MCF 10A (cell line): ENCODE results near the gene ZMIZ1. TPM values are rescaled to one million over a fixed set of nuclear protein-coding genes. Genes with fewer than 3 reads are reported as not detected.

Experiments used
- BruUV-seq: library from RNA; stranded (reverse); fragments of 400-500 nt; replicated peaks from 2 replicates; lab custom pipeline; 2021; lab: Mats Ljungman, UMichigan
- CTCF ChIA-PET: fragments of 300-600 bp; sonication (Branson Sonifier 250); formaldehyde crosslinking; extraction: SDS; loops from one replicate; lab custom pipeline; 2021; ENCODE audit warnings: antibody characterized with exemption, inconsistent platforms; lab: Yijun Ruan, JAX
- POLR2A ChIA-PET: fragments of 300-600, 350-650 bp; sonication (Branson Sonifier 250); formaldehyde crosslinking; extraction: SDS; loops from one replicate; lab custom pipeline; 2020; ENCODE audit warnings: antibody characterized with exemption, inconsistent platforms; lab: Yijun Ruan, JAX
- DNase-seq: peaks from one replicate; pipeline ENCODE4 v3.0.0-alpha.2; 2018; ENCODE audit not compliant: unreplicated experiment
- H3K27ac Mint-ChIP-seq: one replicate; pipeline ENCODE4 v1.8.0; 2022; ENCODE audit warnings: mild to moderate bottlenecking, low read depth, mixed read lengths; ENCODE audit not compliant: unreplicated experiment
- H3K27me3 Mint-ChIP-seq: one replicate; pipeline ENCODE4 v1.8.0; 2022; ENCODE audit warnings: mixed read lengths; ENCODE audit not compliant: insufficient read depth, unreplicated experiment
- H3K36me3 Mint-ChIP-seq: one replicate; pipeline ENCODE4 v1.8.0; 2022; ENCODE audit warnings: mild to moderate bottlenecking, moderate library complexity, mixed read lengths; ENCODE audit not compliant: insufficient read depth, unreplicated experiment
- H3K4me1 Mint-ChIP-seq: one replicate; pipeline ENCODE4 v1.8.0; 2022; ENCODE audit warnings: mixed read lengths; ENCODE audit not compliant: insufficient read depth, unreplicated experiment
- H3K4me3 Mint-ChIP-seq: one replicate; pipeline ENCODE4 v1.8.0; 2022; ENCODE audit warnings: mild to moderate bottlenecking, moderate library complexity, mixed read lengths; ENCODE audit not compliant: unreplicated experiment
- H3K9me3 Mint-ChIP-seq: one replicate; pipeline ENCODE4 v1.8.0; 2022; ENCODE audit warnings: mixed read lengths; ENCODE audit not compliant: unreplicated experiment
- CTCF ChIP-seq: fragments of 200-600 bp; IDR thresholded peaks from one replicate; pipeline ENCODE4 v1.8.0; 2022; ENCODE audit warnings: antibody characterized with exemption, mild to moderate bottlenecking; ENCODE audit not compliant: unreplicated experiment
- intact Hi-C: fragments of 100-400 bp; cut with micrococcal nuclease; formaldehyde crosslinking; loops from 2 replicates; pipeline ENCODE4 v1.14.1; 2022
- total RNA-seq: library from RNA; stranded (reverse); gene quantifications from 2 replicates; pipeline ENCODE4 v1.2.3, GENCODE V29; 2022

The ZMIZ1 gene
- total RNA-seq, 1 experiment from 2014 or later = 15.5 TPM

- Mint-ChIP-seq H3K27me3 (no peaks in the 10 kb centered on the region), H3K4me1 (peaks cover 39% of the 10 kb centered on the region), H3K36me3 (no peaks in the 10 kb centered on the region), H3K9me3 (no peaks in the 10 kb centered on the region), H3K4me3 (no peak overlapping the region), H3K27ac (peak overlapping the region; percentile 63)
- intact Hi-C loops = no loop called here
- CTCF ChIA-PET = no interaction called here
- no TSS peak for BruUV-seq
- POLR2A ChIA-PET = interaction anchor here (1.3 to 4.3 kb wide), 4 partner anchors 11 to 121 kb away, joined by 3 to 20 read pairs (median 11); no protein-coding TSS in a partner anchor
- DNase-seq = no peak
- TF ChIP-seq CTCF = no peak
These were observed 254.8 kb downstream of the ZMIZ1 start for GRCh38 chr10:79323602-79324001.

- POLR2A ChIA-PET = interaction anchor here (1.3 to 4.3 kb wide), 3 partner anchors 10 to 121 kb away, joined by 3 to 20 read pairs (median 18); no protein-coding TSS in a partner anchor
- intact Hi-C loops = no loop called here
- no peaks in the 10 kb centered on the region for H3K27me3 Mint-ChIP-seq
- DNase-seq = no peak
- CTCF ChIA-PET = no interaction called here
- H3K4me1 Mint-ChIP-seq = peaks cover 36% of the 10 kb centered on the region
- H3K4me3 Mint-ChIP-seq = no peak overlapping the region
- no peak overlapping the region for H3K27ac Mint-ChIP-seq
- no peaks in the 10 kb centered on the region for H3K36me3 Mint-ChIP-seq
- BruUV-seq = no TSS peak
- TF ChIP-seq CTCF = no peak
- H3K9me3 Mint-ChIP-seq = no peaks in the 10 kb centered on the region
These were observed 255.4 kb downstream of the ZMIZ1 start for GRCh38 chr10:79324032-79324695.

GRCh38 chr10:79326361-79327089 is 257.8 kb downstream of the ZMIZ1 start:
- no peaks in the 10 kb centered on the region for H3K9me3 Mint-ChIP-seq
- no peak overlapping the region for H3K27ac Mint-ChIP-seq
- ChIA-PET POLR2A (no interaction called here), CTCF (no interaction called here)
- intact Hi-C loops = no loop called here
- no TSS peak for BruUV-seq
- no peaks in the 10 kb centered on the region for H3K36me3 Mint-ChIP-seq
- no peak overlapping the region for H3K4me3 Mint-ChIP-seq
- H3K4me1 Mint-ChIP-seq = peaks cover 21% of the 10 kb centered on the region
- H3K27me3 Mint-ChIP-seq = no peaks in the 10 kb centered on the region
- no peak for DNase-seq
- no peak for TF ChIP-seq CTCF

GRCh38 chr10:79327090-79327457 is 258.3 kb downstream of the ZMIZ1 start:
- DNase-seq = no peak
- H3K27me3 Mint-ChIP-seq = no peaks in the 10 kb centered on the region
- no TSS peak for BruUV-seq
- no peaks in the 10 kb centered on the region for H3K36me3 Mint-ChIP-seq
- no peak for TF ChIP-seq CTCF
- POLR2A ChIA-PET = no interaction called here
- H3K9me3 Mint-ChIP-seq = no peaks in the 10 kb centered on the region
- H3K4me3 Mint-ChIP-seq = no peak overlapping the region
- H3K4me1 Mint-ChIP-seq = peaks cover 20% of the 10 kb centered on the region
- intact Hi-C loops = no loop called here
- CTCF ChIA-PET = no interaction called here
- no peak overlapping the region for H3K27ac Mint-ChIP-seq
